ENCODE data around the gene MESP1.

The MESP1 gene

GRCh38 chr15:89780601-89781000 is 29.6 kb upstream of the MESP1 start:
- no peak for DNase-seq

- DNase-seq: no peak
Observed at GRCh38 chr15:89778861-89779260, 27.8 kb upstream of the MESP1 start.

- no peak for DNase-seq
Observed at GRCh38 chr15:89777782-89778380, 26.8 kb upstream of the MESP1 start.

GRCh38 chr15:89777073-89777751 is 26.2 kb upstream of the MESP1 start:
- no peak for DNase-seq

- peak; percentile 62 for DNase-seq
Observed at GRCh38 chr15:89776274-89777072, 25.4 kb upstream of the MESP1 start, which contains the start of gene MESP2. Gene MESP2, plus strand, starts transcription at chr15:89776332. Its CDS starts 26 bp downstream, at chr15:89776358.

- no peak for DNase-seq
Observed at GRCh38 chr15:89775815-89776214, 24.8 kb upstream of the MESP1 start.

GRCh38 chr15:89774492-89774891 is 23.4 kb upstream of the MESP1 start:
- DNase-seq: no peak

- DNase-seq: no peak
Observed at GRCh38 chr15:89772932-89773583, 22.0 kb upstream of the MESP1 start.

GRCh38 chr15:89770041-89770440 is 19.0 kb upstream of the MESP1 start:
- no peak for DNase-seq

GRCh38 chr15:89769366-89769765 is 18.3 kb upstream of the MESP1 start:
- DNase-seq: no peak

- DNase-seq: no peak
Observed at GRCh38 chr15:89768071-89768500, 17.0 kb upstream of the MESP1 start.

GRCh38 chr15:89767411-89767915 is 16.4 kb upstream of the MESP1 start:
- no peak for DNase-seq

- no peak for DNase-seq
Observed at GRCh38 chr15:89766357-89767311, 15.6 kb upstream of the MESP1 start.

- DNase-seq: no peak
Observed at GRCh38 chr15:89765694-89766093, 14.6 kb upstream of the MESP1 start.

- no peak for DNase-seq
Observed at GRCh38 chr15:89761929-89762328, 10.9 kb upstream of the MESP1 start.

GRCh38 chr15:89761009-89761831 is 10.2 kb upstream of the MESP1 start:
- no peak for DNase-seq

GRCh38 chr15:89760303-89761008 is 9.4 kb upstream of the MESP1 start:
- DNase-seq: peak; percentile 52

- no peak for DNase-seq
Observed at GRCh38 chr15:89759835-89760234, 8.8 kb upstream of the MESP1 start.

GRCh38 chr15:89758981-89759380 is 7.9 kb upstream of the MESP1 start:
- no peak for DNase-seq

- no peak for DNase-seq
Observed at GRCh38 chr15:89758283-89758682, 7.2 kb upstream of the MESP1 start.
